ENCODE measurements around the gene WDR35.

- no peak for TF ChIP-seq CTCF (IDR thresholded peaks at IDR 0.05; ENCODE audit: extremely low read depth in 1 of 2, insufficient read depth in 1 of 2, low read depth in 1 of 2, low read length in 2 of 2)
- no peak for TF ChIP-seq POLR2AphosphoS5 (IDR thresholded peaks at IDR 0.05; ENCODE audit: insufficient read depth, low read depth, low read length)
- TF ChIP-seq POLR2A (IDR thresholded peaks at IDR 0.05; ENCODE audit: low read depth, low read length) = no peak
Measured at GRCh38 chr2:19971691-19972090, 18.2 kb downstream of the WDR35 start.
